ENCODE measurements around the gene CUX1.

DNA sequence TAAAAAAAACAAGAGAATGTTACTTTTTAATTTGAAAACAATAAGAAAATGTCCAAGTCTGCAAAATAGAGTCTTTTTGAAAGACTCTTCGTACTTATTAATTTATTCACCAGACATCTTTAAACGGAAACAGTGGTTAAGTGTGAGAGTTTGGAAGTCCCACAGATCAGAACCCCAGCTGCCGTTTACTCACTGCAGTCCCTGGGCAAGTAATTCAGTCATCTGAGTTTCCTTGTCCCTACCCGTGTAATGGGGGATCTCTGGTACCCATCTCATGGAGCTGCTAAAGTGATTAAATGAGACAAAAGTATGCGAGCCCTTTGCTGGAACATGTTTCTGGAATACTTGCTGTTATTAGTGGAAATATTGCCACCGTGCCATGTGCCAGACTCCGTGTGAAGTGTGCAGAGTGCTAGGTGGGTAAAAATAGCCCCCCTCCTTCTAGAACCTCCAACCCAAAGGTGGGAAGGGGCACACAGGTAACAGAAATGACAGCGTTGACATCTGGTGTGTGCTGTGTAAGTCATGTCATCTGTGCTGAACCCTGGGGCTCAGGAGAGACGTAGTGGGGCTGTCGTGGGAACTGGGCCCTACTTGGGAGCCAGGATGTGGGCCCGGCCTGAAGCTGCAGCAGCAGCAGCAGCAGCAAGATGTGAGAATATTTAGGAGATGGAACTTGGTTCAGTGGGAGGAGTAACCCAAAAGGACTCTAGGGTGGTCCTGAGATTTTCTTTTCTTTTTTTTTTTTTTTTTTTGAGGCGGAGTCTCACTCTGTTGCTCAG, 140.5 kb downstream of the CUX1 start:
- TF ChIP-seq, protein P1, sequence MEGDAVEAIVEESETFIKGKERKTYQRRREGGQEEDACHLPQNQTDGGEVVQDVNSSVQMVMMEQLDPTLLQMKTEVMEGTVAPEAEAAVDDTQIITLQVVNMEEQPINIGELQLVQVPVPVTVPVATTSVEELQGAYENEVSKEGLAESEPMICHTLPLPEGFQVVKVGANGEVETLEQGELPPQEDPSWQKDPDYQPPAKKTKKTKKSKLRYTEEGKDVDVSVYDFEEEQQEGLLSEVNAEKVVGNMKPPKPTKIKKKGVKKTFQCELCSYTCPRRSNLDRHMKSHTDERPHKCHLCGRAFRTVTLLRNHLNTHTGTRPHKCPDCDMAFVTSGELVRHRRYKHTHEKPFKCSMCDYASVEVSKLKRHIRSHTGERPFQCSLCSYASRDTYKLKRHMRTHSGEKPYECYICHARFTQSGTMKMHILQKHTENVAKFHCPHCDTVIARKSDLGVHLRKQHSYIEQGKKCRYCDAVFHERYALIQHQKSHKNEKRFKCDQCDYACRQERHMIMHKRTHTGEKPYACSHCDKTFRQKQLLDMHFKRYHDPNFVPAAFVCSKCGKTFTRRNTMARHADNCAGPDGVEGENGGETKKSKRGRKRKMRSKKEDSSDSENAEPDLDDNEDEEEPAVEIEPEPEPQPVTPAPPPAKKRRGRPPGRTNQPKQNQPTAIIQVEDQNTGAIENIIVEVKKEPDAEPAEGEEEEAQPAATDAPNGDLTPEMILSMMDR (IDR thresholded peaks at IDR 0.05; ENCODE audit: low read length): no peak
- TF ChIP-seq EZH2phosphoT487 (IDR thresholded peaks at IDR 0.05; ENCODE audit: low read length) (no peak), EZH2 (optimal IDR thresholded peaks at IDR 0.05; ENCODE audit: low read depth, low read length) (no peak)

Data from MM.1S (cell line).